Astrocyte of the spinal cord (primary cell): Measurements from ENCODE around the gene LSS.

Experiments used
- DNase-seq: peaks from one replicate; pipeline ENCODE4 v3.0.0; 2011; ENCODE audit warnings: low read depth, low spot score
- H3K4me3 ChIP-seq: 2 replicates; pipeline ENCODE4 v1.5.1; 2011; ENCODE audit warnings: low read depth, mild to moderate bottlenecking, low read length, moderate library complexity
- in situ Hi-C: cut with HindIII; loops from 2 replicates; pipeline ENCODE4 v1.10.0; 2017; ENCODE audit warnings: low sequenced_read_pairs
- TF ChIP-seq, protein P1 (sequence below): IDR thresholded peaks from 2 replicates; pipeline ENCODE4 v1.5.1; 2012; ENCODE audit warnings: low read depth, mild to moderate bottlenecking, low read length, inconsistent platforms

The LSS gene

GRCh38 chr21:46228345-46229051 is at the start of gene LSS:
Gene LSS, minus strand, starts transcription at chr21:46228774. Its CDS starts 29 bp downstream, at chr21:46228745.
- in situ Hi-C loops, result no loop called here
- peak; percentile 99 for DNase-seq

GRCh38 chr21:46274797-46275390 is 46.3 kb upstream of the LSS start:
- no peak for DNase-seq
- in situ Hi-C loops, result no loop called here
- H3K4me3 ChIP-seq, result no peak overlapping the region
- TF ChIP-seq, protein P1, sequence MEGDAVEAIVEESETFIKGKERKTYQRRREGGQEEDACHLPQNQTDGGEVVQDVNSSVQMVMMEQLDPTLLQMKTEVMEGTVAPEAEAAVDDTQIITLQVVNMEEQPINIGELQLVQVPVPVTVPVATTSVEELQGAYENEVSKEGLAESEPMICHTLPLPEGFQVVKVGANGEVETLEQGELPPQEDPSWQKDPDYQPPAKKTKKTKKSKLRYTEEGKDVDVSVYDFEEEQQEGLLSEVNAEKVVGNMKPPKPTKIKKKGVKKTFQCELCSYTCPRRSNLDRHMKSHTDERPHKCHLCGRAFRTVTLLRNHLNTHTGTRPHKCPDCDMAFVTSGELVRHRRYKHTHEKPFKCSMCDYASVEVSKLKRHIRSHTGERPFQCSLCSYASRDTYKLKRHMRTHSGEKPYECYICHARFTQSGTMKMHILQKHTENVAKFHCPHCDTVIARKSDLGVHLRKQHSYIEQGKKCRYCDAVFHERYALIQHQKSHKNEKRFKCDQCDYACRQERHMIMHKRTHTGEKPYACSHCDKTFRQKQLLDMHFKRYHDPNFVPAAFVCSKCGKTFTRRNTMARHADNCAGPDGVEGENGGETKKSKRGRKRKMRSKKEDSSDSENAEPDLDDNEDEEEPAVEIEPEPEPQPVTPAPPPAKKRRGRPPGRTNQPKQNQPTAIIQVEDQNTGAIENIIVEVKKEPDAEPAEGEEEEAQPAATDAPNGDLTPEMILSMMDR, result no peak

More at GRCh38 chr21:46228345-46229051, at the start of gene LSS:
- TF ChIP-seq, protein P1, result no peak
- H3K4me3 ChIP-seq, result peak within 1 kb of the TSS; percentile 84

- in situ Hi-C loops, result no loop called here
- no peak for DNase-seq
- no peak overlapping the region for H3K4me3 ChIP-seq
- TF ChIP-seq, protein P1, result no peak
Observed at GRCh38 chr21:46273341-46273740, 44.8 kb upstream of the LSS start.

DNA sequence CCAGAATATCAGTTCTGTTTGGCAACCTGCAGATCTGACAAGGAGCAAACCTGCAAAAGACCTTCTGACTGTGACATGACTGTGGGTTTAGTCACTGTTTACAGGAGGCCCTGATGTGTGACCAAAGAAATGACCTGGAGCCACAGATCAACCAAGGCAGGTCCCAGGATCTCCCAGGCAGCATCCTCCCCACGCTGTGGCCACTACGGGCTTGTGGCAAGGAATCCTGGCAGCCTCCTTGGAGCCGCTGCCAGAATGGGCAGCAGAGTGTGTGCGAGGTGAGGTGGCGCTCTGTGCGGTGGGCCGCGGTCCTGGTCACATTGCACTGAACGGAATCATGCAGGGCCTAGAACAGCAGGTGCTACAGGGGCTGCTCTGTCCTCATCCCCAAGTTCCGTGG is 40.9 kb upstream of the LSS start:
- TF ChIP-seq, protein P1, result no peak

GRCh38 chr21:46268371-46268770 is 39.8 kb upstream of the LSS start:
- no peak for DNase-seq
- no peak overlapping the region for H3K4me3 ChIP-seq
- in situ Hi-C loops, result no loop called here
- TF ChIP-seq, protein P1, result no peak

More for the DNA sequence above, 40.9 kb upstream of the LSS start:
- in situ Hi-C loops, result no loop called here
- DNase-seq, result no peak
- H3K4me3 ChIP-seq, result no peak overlapping the region

DNA sequence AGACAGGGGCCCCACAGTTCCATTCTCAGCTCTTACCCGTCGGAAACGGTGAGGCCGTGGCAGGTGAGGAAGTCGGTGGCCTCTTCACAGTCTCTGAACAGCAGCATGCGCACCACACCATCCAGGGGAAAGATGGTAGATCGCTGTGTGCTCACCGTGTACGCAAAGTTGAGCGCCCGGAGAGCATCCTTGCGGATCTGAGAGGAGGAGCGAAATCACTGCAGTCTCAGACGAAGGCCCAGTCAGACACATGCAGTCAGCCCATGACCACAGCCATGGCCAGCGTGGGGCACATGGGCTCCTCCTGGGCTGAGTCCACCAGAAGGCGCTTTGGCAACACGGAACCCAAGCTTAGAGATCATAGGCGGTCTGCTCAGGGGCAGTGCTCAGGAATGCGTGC is 38.4 kb upstream of the LSS start:
- in situ Hi-C loops, result no loop called here
- TF ChIP-seq, protein P1, result no peak
- DNase-seq, result no peak
- H3K4me3 ChIP-seq, result no peak overlapping the region
